ENCODE measurements around the gene SATB1.

SATB1 gene

GRCh38 chr3:18474202-18474601 lies 49.1 kb upstream of the SATB1 start:
- no peak overlapping the region for H3K27ac ChIP-seq (ENCODE audit: extremely low read depth, low read depth, low read length)
- ChIA-PET POLR2A (no interaction called here), CTCF (no interaction called here)
- no peak overlapping the region for H3K4me3 ChIP-seq (ENCODE audit: low read depth, low read length)
- H3K36me3 ChIP-seq (ENCODE audit: control insufficient read depth in 2 of 2, insufficient read depth in 1 of 2, low read length in 2 of 2): no peaks in the 10 kb centered on the region
- no peaks in the 10 kb centered on the region for H3K9me3 ChIP-seq (ENCODE audit: control insufficient read depth, insufficient read depth, low read depth, low read length)
- TF ChIP-seq, protein P1, sequence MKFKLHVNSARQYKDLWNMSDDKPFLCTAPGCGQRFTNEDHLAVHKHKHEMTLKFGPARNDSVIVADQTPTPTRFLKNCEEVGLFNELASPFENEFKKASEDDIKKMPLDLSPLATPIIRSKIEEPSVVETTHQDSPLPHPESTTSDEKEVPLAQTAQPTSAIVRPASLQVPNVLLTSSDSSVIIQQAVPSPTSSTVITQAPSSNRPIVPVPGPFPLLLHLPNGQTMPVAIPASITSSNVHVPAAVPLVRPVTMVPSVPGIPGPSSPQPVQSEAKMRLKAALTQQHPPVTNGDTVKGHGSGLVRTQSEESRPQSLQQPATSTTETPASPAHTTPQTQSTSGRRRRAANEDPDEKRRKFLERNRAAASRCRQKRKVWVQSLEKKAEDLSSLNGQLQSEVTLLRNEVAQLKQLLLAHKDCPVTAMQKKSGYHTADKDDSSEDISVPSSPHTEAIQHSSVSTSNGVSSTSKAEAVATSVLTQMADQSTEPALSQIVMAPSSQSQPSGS (tag by site-specific recombination; IDR thresholded peaks at IDR 0.05; ENCODE audit: low read depth): no peak
- TF ChIP-seq ZNF335 (tag by site-specific recombination; conservative IDR thresholded peaks at IDR 0.05) (no peak), GLIS1 (tag by site-specific recombination; IDR thresholded peaks at IDR 0.05) (no peak), ZNF202 (tag by site-specific recombination; IDR thresholded peaks at IDR 0.05; ENCODE audit: borderline replicate concordance) (no peak), YY2 (tag by site-specific recombination; IDR thresholded peaks at IDR 0.05) (no peak), RBAK (tag by site-specific recombination; IDR thresholded peaks at IDR 0.05) (no peak), ZNF354C (tag by site-specific recombination; IDR thresholded peaks at IDR 0.05; ENCODE audit: borderline replicate concordance, low read depth) (no peak), ZNF24 (tag by site-specific recombination; IDR thresholded peaks at IDR 0.05) (no peak), ZFP41 (tag by site-specific recombination; IDR thresholded peaks at IDR 0.05; ENCODE audit: borderline replicate concordance) (no peak), ZSCAN18 (tag by site-specific recombination; IDR thresholded peaks at IDR 0.05) (no peak), ZFP37 (tag by site-specific recombination; IDR thresholded peaks at IDR 0.05) (no peak), ZNF366 (tag by site-specific recombination; conservative IDR thresholded peaks at IDR 0.05) (no peak), PRDM6 (tag by site-specific recombination; IDR thresholded peaks at IDR 0.05) (no peak), ZNF112 (tag by site-specific recombination; IDR thresholded peaks at IDR 0.05) (no peak), YY1 (tag by site-specific recombination; IDR thresholded peaks at IDR 0.05) (no peak), ZBTB7A (tag by site-specific recombination; IDR thresholded peaks at IDR 0.05; ENCODE audit: low read depth) (no peak), WT1 (tag by site-specific recombination; IDR thresholded peaks at IDR 0.05) (no peak), MEIS1 (CRISPR knock-in tag; IDR thresholded peaks at IDR 0.05; ENCODE audit: borderline replicate concordance) (no peak)
- TF ChIP-seq, protein P2, sequence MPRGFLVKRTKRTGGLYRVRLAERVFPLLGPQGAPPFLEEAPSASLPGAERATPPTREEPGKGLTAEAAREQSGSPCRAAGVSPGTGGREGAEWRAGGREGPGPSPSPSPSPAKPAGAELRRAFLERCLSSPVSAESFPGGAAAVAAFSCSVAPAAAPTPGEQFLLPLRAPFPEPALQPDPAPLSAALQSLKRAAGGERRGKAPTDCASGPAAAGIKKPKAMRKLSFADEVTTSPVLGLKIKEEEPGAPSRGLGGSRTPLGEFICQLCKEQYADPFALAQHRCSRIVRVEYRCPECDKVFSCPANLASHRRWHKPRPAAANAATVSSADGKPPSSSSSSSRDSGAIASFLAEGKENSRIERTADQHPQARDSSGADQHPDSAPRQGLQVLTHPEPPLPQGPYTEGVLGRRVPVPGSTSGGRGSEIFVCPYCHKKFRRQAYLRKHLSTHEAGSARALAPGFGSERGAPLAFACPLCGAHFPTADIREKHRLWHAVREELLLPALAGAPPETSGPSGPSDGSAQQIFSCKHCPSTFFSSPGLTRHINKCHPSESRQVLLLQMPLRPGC (tag by site-specific recombination; IDR thresholded peaks at IDR 0.05): no peak
- TF ChIP-seq, protein P3, sequence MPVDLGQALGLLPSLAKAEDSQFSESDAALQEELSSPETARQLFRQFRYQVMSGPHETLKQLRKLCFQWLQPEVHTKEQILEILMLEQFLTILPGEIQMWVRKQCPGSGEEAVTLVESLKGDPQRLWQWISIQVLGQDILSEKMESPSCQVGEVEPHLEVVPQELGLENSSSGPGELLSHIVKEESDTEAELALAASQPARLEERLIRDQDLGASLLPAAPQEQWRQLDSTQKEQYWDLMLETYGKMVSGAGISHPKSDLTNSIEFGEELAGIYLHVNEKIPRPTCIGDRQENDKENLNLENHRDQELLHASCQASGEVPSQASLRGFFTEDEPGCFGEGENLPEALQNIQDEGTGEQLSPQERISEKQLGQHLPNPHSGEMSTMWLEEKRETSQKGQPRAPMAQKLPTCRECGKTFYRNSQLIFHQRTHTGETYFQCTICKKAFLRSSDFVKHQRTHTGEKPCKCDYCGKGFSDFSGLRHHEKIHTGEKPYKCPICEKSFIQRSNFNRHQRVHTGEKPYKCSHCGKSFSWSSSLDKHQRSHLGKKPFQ (tag by site-specific recombination; IDR thresholded peaks at IDR 0.05): no peak
- H3K4me1 ChIP-seq (ENCODE audit: control insufficient read depth, insufficient read depth, low read length): no peaks in the 10 kb centered on the region
